Measurements from ENCODE around the gene THAP11. TPM values are rescaled to one million over a fixed set of nuclear protein-coding genes. Genes with fewer than 3 reads are reported as not detected.

THAP11 gene
- total and polyA plus RNA-seq, 2 of the 13 experiments (the other 11 are each of a cell fraction or from before 2014, with no cell fraction given): 44.2 to 53.4 TPM

DNA sequence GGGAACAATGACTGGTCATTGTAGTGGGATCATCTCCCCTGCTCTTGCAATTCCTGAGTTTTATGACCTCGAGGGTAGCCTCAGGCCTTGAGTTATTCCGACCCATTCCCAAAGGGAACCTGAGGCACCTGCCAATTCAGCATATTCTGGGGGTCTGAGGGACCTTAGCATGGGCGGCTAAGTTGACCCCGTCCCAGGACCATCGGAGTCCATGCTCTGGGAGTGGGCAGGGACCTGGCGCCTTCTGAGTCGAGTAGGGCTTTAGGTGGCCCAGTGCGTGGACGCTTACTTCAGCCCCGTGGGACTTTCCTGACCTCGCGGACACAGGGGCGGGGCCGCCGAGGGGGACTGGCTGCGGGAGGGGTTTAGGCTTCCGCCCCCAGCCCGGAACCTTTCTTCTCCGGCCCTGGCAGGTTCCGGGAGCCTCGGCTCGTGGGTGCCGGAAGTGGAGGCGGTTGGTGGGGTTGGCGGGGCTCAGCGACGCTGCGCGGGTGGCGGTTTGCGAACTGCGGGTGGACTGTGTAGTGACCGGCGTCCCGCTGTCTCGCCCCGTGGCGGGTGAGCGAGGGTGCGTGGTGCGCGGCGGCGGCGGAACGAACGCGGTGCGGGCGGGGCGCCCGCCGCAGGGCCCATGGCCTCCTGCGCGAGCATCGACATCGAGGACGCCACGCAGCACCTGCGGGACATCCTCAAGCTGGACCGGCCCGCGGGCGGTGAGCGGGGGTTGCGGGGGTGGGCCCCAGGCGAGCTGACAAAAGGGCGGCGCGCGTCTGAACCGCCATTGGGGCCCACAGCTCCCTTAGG lies 30.7 kb downstream of the THAP11 start, which contains the start of gene EDC4 (continued):
- TF ChIP-seq, protein P1, sequence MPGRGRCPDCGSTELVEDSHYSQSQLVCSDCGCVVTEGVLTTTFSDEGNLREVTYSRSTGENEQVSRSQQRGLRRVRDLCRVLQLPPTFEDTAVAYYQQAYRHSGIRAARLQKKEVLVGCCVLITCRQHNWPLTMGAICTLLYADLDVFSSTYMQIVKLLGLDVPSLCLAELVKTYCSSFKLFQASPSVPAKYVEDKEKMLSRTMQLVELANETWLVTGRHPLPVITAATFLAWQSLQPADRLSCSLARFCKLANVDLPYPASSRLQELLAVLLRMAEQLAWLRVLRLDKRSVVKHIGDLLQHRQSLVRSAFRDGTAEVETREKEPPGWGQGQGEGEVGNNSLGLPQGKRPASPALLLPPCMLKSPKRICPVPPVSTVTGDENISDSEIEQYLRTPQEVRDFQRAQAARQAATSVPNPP (CRISPR knock-in tag; IDR thresholded peaks at IDR 0.05): peak; percentile 67; the same call in 1 of the 2 replicates
- TF ChIP-seq ZNF773 (CRISPR knock-in tag; IDR thresholded peaks at IDR 0.05; ENCODE audit: borderline replicate concordance) (peak; percentile 75; the same call in 1 of the 2 replicates), SMC3 (IDR thresholded peaks at IDR 0.05; ENCODE audit: low read length) (no peak), ZNF713 (CRISPR knock-in tag; IDR thresholded peaks at IDR 0.05) (peak; percentile 92; the same call in 1 of the 2 replicates), KAT8 (CRISPR knock-in tag; IDR thresholded peaks at IDR 0.05) (peak; percentile 97), ZNF33A (CRISPR knock-in tag; IDR thresholded peaks at IDR 0.05; ENCODE audit: borderline replicate concordance) (no peak), HNRNPL (IDR thresholded peaks at IDR 0.05; ENCODE audit: low read depth, low read length) (peak; percentile 58; the same call in 1 of the 2 replicates), ZNF101 (CRISPR knock-in tag; IDR thresholded peaks at IDR 0.05; ENCODE audit: borderline replicate concordance, low read depth) (no peak), ZNF557 (CRISPR knock-in tag; IDR thresholded peaks at IDR 0.05) (0 out of 2 replicates have a peak, but pooled peaks have one; percentile 57), ZNF761 (CRISPR knock-in tag; conservative IDR thresholded peaks at IDR 0.05) (peak; percentile 93; the same call in 1 of the 2 replicates), FOXA1 (IDR thresholded peaks at IDR 0.05) (no peak), FOXA1 (CRISPR knock-in tag; IDR thresholded peaks at IDR 0.05) (peak; percentile 47; the same call in 1 of the 2 replicates)
- TF ChIP-seq, protein P2, sequence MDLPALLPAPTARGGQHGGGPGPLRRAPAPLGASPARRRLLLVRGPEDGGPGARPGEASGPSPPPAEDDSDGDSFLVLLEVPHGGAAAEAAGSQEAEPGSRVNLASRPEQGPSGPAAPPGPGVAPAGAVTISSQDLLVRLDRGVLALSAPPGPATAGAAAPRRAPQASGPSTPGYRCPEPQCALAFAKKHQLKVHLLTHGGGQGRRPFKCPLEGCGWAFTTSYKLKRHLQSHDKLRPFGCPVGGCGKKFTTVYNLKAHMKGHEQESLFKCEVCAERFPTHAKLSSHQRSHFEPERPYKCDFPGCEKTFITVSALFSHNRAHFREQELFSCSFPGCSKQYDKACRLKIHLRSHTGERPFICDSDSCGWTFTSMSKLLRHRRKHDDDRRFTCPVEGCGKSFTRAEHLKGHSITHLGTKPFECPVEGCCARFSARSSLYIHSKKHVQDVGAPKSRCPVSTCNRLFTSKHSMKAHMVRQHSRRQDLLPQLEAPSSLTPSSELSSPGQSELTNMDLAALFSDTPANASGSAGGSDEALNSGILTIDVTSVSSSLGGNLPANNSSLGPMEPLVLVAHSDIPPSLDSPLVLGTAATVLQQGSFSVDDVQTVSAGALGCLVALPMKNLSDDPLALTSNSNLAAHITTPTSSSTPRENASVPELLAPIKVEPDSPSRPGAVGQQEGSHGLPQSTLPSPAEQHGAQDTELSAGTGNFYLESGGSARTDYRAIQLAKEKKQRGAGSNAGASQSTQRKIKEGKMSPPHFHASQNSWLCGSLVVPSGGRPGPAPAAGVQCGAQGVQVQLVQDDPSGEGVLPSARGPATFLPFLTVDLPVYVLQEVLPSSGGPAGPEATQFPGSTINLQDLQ (CRISPR knock-in tag; IDR thresholded peaks at IDR 0.05): 0 out of 2 replicates have a peak, but pooled peaks have one; percentile 44
- TF ChIP-seq, protein P3, sequence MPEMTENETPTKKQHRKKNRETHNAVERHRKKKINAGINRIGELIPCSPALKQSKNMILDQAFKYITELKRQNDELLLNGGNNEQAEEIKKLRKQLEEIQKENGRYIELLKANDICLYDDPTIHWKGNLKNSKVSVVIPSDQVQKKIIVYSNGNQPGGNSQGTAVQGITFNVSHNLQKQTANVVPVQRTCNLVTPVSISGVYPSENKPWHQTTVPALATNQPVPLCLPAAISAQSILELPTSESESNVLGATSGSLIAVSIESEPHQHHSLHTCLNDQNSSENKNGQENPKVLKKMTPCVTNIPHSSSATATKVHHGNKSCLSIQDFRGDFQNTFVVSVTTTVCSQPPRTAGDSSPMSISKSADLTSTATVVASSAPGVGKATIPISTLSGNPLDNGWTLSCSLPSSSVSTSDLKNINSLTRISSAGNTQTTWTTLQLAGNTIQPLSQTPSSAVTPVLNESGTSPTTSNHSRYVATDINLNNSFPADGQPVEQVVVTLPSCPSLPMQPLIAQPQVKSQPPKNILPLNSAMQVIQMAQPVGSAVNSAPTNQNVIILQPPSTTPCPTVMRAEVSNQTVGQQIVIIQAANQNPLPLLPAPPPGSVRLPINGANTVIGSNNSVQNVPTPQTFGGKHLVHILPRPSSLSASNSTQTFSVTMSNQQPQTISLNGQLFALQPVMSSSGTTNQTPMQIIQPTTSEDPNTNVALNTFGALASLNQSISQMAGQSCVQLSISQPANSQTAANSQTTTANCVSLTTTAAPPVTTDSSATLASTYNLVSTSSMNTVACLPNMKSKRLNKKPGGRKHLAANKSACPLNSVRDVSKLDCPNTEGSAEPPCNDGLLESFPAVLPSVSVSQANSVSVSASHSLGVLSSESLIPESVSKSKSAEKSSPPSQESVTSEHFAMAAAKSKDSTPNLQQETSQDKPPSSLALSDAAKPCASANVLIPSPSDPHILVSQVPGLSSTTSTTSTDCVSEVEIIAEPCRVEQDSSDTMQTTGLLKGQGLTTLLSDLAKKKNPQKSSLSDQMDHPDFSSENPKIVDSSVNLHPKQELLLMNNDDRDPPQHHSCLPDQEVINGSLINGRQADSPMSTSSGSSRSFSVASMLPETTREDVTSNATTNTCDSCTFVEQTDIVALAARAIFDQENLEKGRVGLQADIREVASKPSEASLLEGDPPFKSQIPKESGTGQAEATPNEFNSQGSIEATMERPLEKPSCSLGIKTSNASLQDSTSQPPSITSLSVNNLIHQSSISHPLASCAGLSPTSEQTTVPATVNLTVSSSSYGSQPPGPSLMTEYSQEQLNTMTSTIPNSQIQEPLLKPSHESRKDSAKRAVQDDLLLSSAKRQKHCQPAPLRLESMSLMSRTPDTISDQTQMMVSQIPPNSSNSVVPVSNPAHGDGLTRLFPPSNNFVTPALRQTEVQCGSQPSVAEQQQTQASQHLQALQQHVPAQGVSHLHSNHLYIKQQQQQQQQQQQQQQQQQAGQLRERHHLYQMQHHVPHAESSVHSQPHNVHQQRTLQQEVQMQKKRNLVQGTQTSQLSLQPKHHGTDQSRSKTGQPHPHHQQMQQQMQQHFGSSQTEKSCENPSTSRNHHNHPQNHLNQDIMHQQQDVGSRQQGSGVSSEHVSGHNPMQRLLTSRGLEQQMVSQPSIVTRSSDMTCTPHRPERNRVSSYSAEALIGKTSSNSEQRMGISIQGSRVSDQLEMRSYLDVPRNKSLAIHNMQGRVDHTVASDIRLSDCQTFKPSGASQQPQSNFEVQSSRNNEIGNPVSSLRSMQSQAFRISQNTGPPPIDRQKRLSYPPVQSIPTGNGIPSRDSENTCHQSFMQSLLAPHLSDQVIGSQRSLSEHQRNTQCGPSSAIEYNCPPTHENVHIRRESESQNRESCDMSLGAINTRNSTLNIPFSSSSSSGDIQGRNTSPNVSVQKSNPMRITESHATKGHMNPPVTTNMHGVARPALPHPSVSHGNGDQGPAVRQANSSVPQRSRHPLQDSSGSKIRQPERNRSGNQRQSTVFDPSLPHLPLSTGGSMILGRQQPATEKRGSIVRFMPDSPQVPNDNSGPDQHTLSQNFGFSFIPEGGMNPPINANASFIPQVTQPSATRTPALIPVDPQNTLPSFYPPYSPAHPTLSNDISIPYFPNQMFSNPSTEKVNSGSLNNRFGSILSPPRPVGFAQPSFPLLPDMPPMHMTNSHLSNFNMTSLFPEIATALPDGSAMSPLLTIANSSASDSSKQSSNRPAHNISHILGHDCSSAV (CRISPR knock-in tag; IDR thresholded peaks at IDR 0.05; ENCODE audit: borderline replicate concordance): no peak

Data from HepG2 (cell line).